Measurements from ENCODE around the gene PTH2R. TPM values are rescaled to one million over a fixed set of nuclear protein-coding genes. Genes with fewer than 3 reads are reported as not detected.

PTH2R gene
- total and polyA plus RNA-seq, 2 of the 4 experiments (the other 2 are of a cell fraction): under 0.01 TPM; not detected in 1

DNA sequence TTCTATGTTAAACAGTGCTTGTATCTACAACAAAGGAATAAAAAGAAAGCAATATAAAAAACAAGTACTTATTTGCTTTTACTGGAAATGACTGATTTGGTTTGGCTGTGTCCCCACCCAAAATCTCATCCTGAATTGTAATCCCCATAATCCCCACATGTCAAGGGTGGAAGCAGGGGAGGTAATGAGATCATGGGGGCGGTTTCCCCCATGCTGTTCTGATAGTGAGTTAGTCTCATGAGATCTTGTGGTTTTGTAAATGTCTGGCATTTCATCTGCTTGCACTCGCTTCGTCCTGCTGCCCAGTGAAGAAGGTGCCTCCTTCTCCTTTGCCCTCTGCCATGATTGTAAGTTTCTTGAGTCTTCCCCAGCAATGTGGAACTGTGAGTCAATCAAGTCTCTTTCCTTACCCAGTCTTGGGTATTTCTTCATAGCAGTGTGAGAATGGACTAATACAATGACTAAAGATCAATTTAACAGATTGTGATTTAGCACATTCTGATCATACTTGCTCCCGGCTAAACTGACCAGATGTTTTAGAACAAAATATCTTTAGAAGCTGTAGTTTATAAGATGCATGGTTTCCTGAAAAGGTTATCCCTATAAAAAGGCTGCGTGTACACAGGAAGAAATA is 19.9 kb downstream of the PTH2R start:
- H3K79me1 ChIP-seq (ENCODE audit: low read depth in 1 of 2, low read length in 2 of 2): no peaks in the 10 kb centered on the region
- H4K8ac ChIP-seq (ENCODE audit: low read depth in 2 of 2, low read length in 2 of 2): no peak overlapping the region
- no peak overlapping the region for H3K23ac ChIP-seq (ENCODE audit: low read depth, low read length)
- WGBS, 2 experiments (ENCODE audit: extremely low coverage in 2 of 2, insufficient read length in 1 of 2): no CpG with 5 or more reads among the region's 5 CpGs
- H3K4me3 ChIP-seq (ENCODE audit: insufficient read depth, low read depth, low read length): no peak overlapping the region
- no peak overlapping the region for H4K91ac ChIP-seq (ENCODE audit: insufficient read depth, low read depth, low read length)
- no peak overlapping the region for H3K27ac ChIP-seq (ENCODE audit: insufficient read depth, low read length)
- no peaks in the 10 kb centered on the region for H3K9me3 ChIP-seq (ENCODE audit: control insufficient read depth, insufficient read depth, low read length)
- H3K9ac ChIP-seq (ENCODE audit: low read depth, low read length): no peak overlapping the region
- H3K56ac ChIP-seq (ENCODE audit: extremely low read depth, insufficient read depth, low read length): no peak overlapping the region
- no peak overlapping the region for H2BK20ac ChIP-seq (ENCODE audit: low read depth, low read length)
- H3K4ac ChIP-seq (ENCODE audit: low read depth, low read length): no peak overlapping the region
- in situ Hi-C loops (cut with MboI; ENCODE audit: low sequenced_read_pairs): no loop called here
- ChIA-PET POLR2A (ENCODE audit: unreplicated experiment) (no interaction called here), CTCF (no interaction called here)
- TF ChIP-seq CHD1 (IDR thresholded peaks at IDR 0.05; ENCODE audit: low read depth, low read length): no peak
- no peak for TF ChIP-seq MAZ (IDR thresholded peaks at IDR 0.05; ENCODE audit: borderline replicate concordance, low read depth, low read length)
- TF ChIP-seq SMC3 (IDR thresholded peaks at IDR 0.05; ENCODE audit: low read depth, low read length): no peak
- TF ChIP-seq FOS (IDR thresholded peaks at IDR 0.05; ENCODE audit: low read depth, low read length): no peak
- no peak overlapping the region for H2AK5ac ChIP-seq (ENCODE audit: low read depth, low read length)
- H2AK9ac ChIP-seq (replicated peaks; ENCODE audit: low read depth, low read length, poor library complexity): no peak overlapping the region
- no peak overlapping the region for H3K4me2 ChIP-seq (ENCODE audit: low read depth, low read length)
- H3K9me1 ChIP-seq (ENCODE audit: insufficient read depth, low read length): no peaks in the 10 kb centered on the region
- no peaks in the 10 kb centered on the region for H4K20me1 ChIP-seq (ENCODE audit: insufficient read depth, low read length)
- H3K27me3 ChIP-seq (ENCODE audit: control insufficient read depth, insufficient read depth, low read length): no peaks in the 10 kb centered on the region
- no peak overlapping the region for H3K14ac ChIP-seq (replicated peaks; ENCODE audit: low read depth, low read length)
- no peak overlapping the region for H3K18ac ChIP-seq (ENCODE audit: low read depth, low read length)
- H2AFZ ChIP-seq (replicated peaks; ENCODE audit: low read length, poor library complexity): no peak overlapping the region
- dilution Hi-C loops (cut with HindIII; ENCODE audit: low sequenced_read_pairs, unreplicated experiment): no loop called here
- no peak overlapping the region for H2BK15ac ChIP-seq (ENCODE audit: low read depth, low read length)
- H3K36me3 ChIP-seq (ENCODE audit: control insufficient read depth, insufficient read depth, low read length): no peaks in the 10 kb centered on the region
- no peak overlapping the region for H2BK5ac ChIP-seq (ENCODE audit: low read depth, low read length, poor library complexity, severe bottlenecking)
- H4K5ac ChIP-seq (ENCODE audit: low read depth, low read length): no peak overlapping the region
- intact Hi-C loops (cut with micrococcal nuclease): no loop called here
- H3K4me1 ChIP-seq (ENCODE audit: control insufficient read depth, insufficient read depth, low read length): no peaks in the 10 kb centered on the region
- no peak overlapping the region for H2BK120ac ChIP-seq (ENCODE audit: low read depth, low read length)
- DNase-seq (no peak), ATAC-seq (ENCODE audit: low read depth) (no peak)
- BruUV-seq (replicated peaks): no TSS peak

All from IMR-90 (cell line).